ENCODE results near the gene NIP7. TPM values are rescaled to one million over a fixed set of nuclear protein-coding genes. Genes with fewer than 3 reads are reported as not detected.

NIP7 gene
- polyA plus RNA-seq, 1 donor (not counting 4 experiments of a cell fraction or from before 2014, with no cell fraction given), result 31.3 TPM

- Histone ChIP-seq H3K4me3 (ENCODE audit: control insufficient read depth in 2 of 3, extremely low read depth in 1 of 3, insufficient read depth in 2 of 3, low read depth in 1 of 3, low read length in 3 of 3) (no peak overlapping the region), H3K27me3 (ENCODE audit: control insufficient read depth, extremely low read depth, insufficient read depth, low read length) (no peaks in the 10 kb centered on the region), H3K4me2 (ENCODE audit: control insufficient read depth, extremely low read depth, insufficient read depth, low read depth, low read length) (no peak overlapping the region), H3K36me3 (ENCODE audit: control insufficient read depth in 2 of 2, extremely low read depth in 1 of 2, insufficient read depth in 2 of 2, low read length in 2 of 2) (peaks cover 6 to 7% of the 10 kb centered on the region in 2 experiments), H2AFZ (ENCODE audit: control insufficient read depth, low read length) (no peak overlapping the region), H3K79me2 (ENCODE audit: control insufficient read depth, insufficient read depth, low read length) (peaks cover under 1% of the 10 kb centered on the region), H3K9me1 (ENCODE audit: control insufficient read depth, extremely low read depth, insufficient read depth, low read length) (peaks cover 2% of the 10 kb centered on the region), H3K9ac (ENCODE audit: control insufficient read depth, extremely low read depth, insufficient read depth, low read length) (no peak overlapping the region), H4K20me1 (ENCODE audit: control insufficient read depth, extremely low read depth, insufficient read depth, low read length) (no peaks in the 10 kb centered on the region), H3K4me1 (ENCODE audit: control insufficient read depth, extremely low read depth, insufficient read depth, low read length) (no peaks in the 10 kb centered on the region), H3K27ac (ENCODE audit: control insufficient read depth, insufficient read depth, low read length) (no peak overlapping the region), H3K9me3 (ENCODE audit: control insufficient read depth, low read depth, low read length) (no peaks in the 10 kb centered on the region)
- dilution Hi-C loops (cut with MboI; ENCODE audit: extremely low pct_ligation_motif_present, low sequenced_read_pairs), result no loop called here
- DNase-seq (ENCODE audit: low read depth, low spot score), result no peak
- TF ChIP-seq EZH2 (IDR thresholded peaks at IDR 0.05; ENCODE audit: low read length), result no peak
- TF ChIP-seq, protein P1, sequence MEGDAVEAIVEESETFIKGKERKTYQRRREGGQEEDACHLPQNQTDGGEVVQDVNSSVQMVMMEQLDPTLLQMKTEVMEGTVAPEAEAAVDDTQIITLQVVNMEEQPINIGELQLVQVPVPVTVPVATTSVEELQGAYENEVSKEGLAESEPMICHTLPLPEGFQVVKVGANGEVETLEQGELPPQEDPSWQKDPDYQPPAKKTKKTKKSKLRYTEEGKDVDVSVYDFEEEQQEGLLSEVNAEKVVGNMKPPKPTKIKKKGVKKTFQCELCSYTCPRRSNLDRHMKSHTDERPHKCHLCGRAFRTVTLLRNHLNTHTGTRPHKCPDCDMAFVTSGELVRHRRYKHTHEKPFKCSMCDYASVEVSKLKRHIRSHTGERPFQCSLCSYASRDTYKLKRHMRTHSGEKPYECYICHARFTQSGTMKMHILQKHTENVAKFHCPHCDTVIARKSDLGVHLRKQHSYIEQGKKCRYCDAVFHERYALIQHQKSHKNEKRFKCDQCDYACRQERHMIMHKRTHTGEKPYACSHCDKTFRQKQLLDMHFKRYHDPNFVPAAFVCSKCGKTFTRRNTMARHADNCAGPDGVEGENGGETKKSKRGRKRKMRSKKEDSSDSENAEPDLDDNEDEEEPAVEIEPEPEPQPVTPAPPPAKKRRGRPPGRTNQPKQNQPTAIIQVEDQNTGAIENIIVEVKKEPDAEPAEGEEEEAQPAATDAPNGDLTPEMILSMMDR (optimal IDR thresholded peaks at IDR 0.05 in 1 of 3, IDR thresholded peaks at IDR 0.05 in 1 of 3, conservative IDR thresholded peaks at IDR 0.05 in 1 of 3; ENCODE audit: extremely low read depth in 1 of 3, insufficient read depth in 2 of 3, low read length in 3 of 3), result no peak
- FAIRE-seq, result no peak
These were observed 8.7 kb downstream of the NIP7 start for GRCh38 chr16:69348222-69348621.

DNA sequence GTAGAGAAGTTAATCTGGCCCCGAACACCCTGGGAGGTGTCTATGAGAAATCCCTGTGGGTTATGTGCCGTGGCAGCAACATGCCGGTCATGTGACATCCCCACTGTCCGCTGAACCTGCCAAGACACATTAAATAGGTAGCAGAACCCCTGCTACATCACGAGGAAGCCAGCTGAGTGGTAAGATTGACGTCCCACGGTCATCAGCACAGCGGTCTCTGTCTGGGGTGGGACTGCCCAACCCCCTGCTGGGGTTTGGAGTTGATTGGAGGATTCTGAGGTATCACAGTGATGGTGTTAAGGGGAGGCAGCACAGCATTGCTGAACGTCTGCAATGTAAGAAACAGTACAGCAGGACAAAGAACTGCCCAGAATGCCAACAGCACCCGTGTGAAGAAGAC, 10.0 kb downstream of the NIP7 start:
- H3K79me2 ChIP-seq (ENCODE audit: control insufficient read depth, insufficient read depth, low read length), result no peaks in the 10 kb centered on the region
- no peak overlapping the region for H3K4me3 ChIP-seq (ENCODE audit: control insufficient read depth in 2 of 3, extremely low read depth in 1 of 3, insufficient read depth in 2 of 3, low read depth in 1 of 3, low read length in 3 of 3)
- FAIRE-seq (no peak), DNase-seq (ENCODE audit: low read depth, low spot score) (no peak)
- H4K20me1 ChIP-seq (ENCODE audit: control insufficient read depth, extremely low read depth, insufficient read depth, low read length), result no peaks in the 10 kb centered on the region
- TF ChIP-seq EZH2 (IDR thresholded peaks at IDR 0.05; ENCODE audit: low read length), result no peak
- TF ChIP-seq, protein P1 (optimal IDR thresholded peaks at IDR 0.05 in 1 of 3, IDR thresholded peaks at IDR 0.05 in 1 of 3, conservative IDR thresholded peaks at IDR 0.05 in 1 of 3; ENCODE audit: extremely low read depth in 1 of 3, insufficient read depth in 2 of 3, low read length in 3 of 3), result no peak
- H3K9me1 ChIP-seq (ENCODE audit: control insufficient read depth, extremely low read depth, insufficient read depth, low read length), result peaks cover 2% of the 10 kb centered on the region
- no peak overlapping the region for H2AFZ ChIP-seq (ENCODE audit: control insufficient read depth, low read length)
- H3K36me3 ChIP-seq (ENCODE audit: control insufficient read depth in 2 of 2, extremely low read depth in 1 of 2, insufficient read depth in 2 of 2, low read length in 2 of 2), result peaks cover 3 to 5% of the 10 kb centered on the region in 2 experiments
- H3K27ac ChIP-seq (ENCODE audit: control insufficient read depth, insufficient read depth, low read length), result no peak overlapping the region
- H3K4me1 ChIP-seq (ENCODE audit: control insufficient read depth, extremely low read depth, insufficient read depth, low read length), result no peaks in the 10 kb centered on the region
- H3K9ac ChIP-seq (ENCODE audit: control insufficient read depth, extremely low read depth, insufficient read depth, low read length), result no peak overlapping the region
- H3K27me3 ChIP-seq (ENCODE audit: control insufficient read depth, extremely low read depth, insufficient read depth, low read length), result no peaks in the 10 kb centered on the region
- no peaks in the 10 kb centered on the region for H3K9me3 ChIP-seq (ENCODE audit: control insufficient read depth, low read depth, low read length)
- no peak overlapping the region for H3K4me2 ChIP-seq (ENCODE audit: control insufficient read depth, extremely low read depth, insufficient read depth, low read depth, low read length)
- dilution Hi-C loops (cut with MboI; ENCODE audit: extremely low pct_ligation_motif_present, low sequenced_read_pairs), result no loop called here
